Stimulated activated CD4-positive, alpha-beta T cell treated with anti-CD3 and anti-CD28 coated beads, Interleukin-1b, Interleukin-23, amount 100 ng/mL, for 4 hours (primary cell): ENCODE measurements around the gene BPIFB6.

ENCODE experiments used
- DNase-seq, 2 donors: peaks; one replicate each; pipeline ENCODE4 v3.0.0-alpha.2; 2020; ENCODE audit warnings: low read depth in 2 of 2

Gene BPIFB6

GRCh38 chr20:33031531-33031930 is at the start of gene BPIFB6:
BPIFB6 (plus strand) TSS chr20:33031648; CDS start chr20:33031648, 0 bp downstream.
- no peak for DNase-seq

GRCh38 chr20:32982617-32983458 is 48.6 kb upstream of the BPIFB6 start:
- no peak for DNase-seq

- no peak for DNase-seq
These were observed 47.9 kb upstream of the BPIFB6 start for GRCh38 chr20:32983459-32984112.

GRCh38 chr20:32984196-32984595 is 47.3 kb upstream of the BPIFB6 start:
- no peak for DNase-seq

- DNase-seq = no peak
These were observed 46.7 kb upstream of the BPIFB6 start for GRCh38 chr20:32984631-32985354.

- DNase-seq = no peak
These were observed 45.9 kb upstream of the BPIFB6 start for GRCh38 chr20:32985596-32985995.

- DNase-seq = no peak
These were observed 45.0 kb upstream of the BPIFB6 start for GRCh38 chr20:32986331-32986966.

GRCh38 chr20:32987044-32987825 is 44.2 kb upstream of the BPIFB6 start:
- DNase-seq = no peak

- DNase-seq = no peak
These were observed 43.4 kb upstream of the BPIFB6 start for GRCh38 chr20:32988008-32988407.

GRCh38 chr20:32989507-32990283 is 41.8 kb upstream of the BPIFB6 start:
- no peak for DNase-seq

GRCh38 chr20:32990426-32990825 is 41.0 kb upstream of the BPIFB6 start:
- DNase-seq = no peak

GRCh38 chr20:32991383-32991782 is 40.1 kb upstream of the BPIFB6 start:
- DNase-seq = no peak

- DNase-seq = no peak
These were observed 39.4 kb upstream of the BPIFB6 start for GRCh38 chr20:32991792-32992641.

GRCh38 chr20:32993496-32994050 is 37.9 kb upstream of the BPIFB6 start:
- no peak for DNase-seq

- DNase-seq = no peak
These were observed 35.6 kb upstream of the BPIFB6 start for GRCh38 chr20:32995802-32996201.

- DNase-seq = no peak
These were observed 34.0 kb upstream of the BPIFB6 start for GRCh38 chr20:32997431-32997830.

- DNase-seq = no peak
These were observed 31.7 kb upstream of the BPIFB6 start for GRCh38 chr20:32999603-33000250.

- no peak for DNase-seq
These were observed 30.5 kb upstream of the BPIFB6 start for GRCh38 chr20:33000802-33001466.
